ENCODE data around the gene DSN1. TPM values are rescaled to one million over a fixed set of nuclear protein-coding genes. Genes with fewer than 3 reads are reported as not detected.

DSN1 gene
- total and polyA plus RNA-seq, 11 donors = 3.2 to 7.0 (median 4.9) TPM

DNA sequence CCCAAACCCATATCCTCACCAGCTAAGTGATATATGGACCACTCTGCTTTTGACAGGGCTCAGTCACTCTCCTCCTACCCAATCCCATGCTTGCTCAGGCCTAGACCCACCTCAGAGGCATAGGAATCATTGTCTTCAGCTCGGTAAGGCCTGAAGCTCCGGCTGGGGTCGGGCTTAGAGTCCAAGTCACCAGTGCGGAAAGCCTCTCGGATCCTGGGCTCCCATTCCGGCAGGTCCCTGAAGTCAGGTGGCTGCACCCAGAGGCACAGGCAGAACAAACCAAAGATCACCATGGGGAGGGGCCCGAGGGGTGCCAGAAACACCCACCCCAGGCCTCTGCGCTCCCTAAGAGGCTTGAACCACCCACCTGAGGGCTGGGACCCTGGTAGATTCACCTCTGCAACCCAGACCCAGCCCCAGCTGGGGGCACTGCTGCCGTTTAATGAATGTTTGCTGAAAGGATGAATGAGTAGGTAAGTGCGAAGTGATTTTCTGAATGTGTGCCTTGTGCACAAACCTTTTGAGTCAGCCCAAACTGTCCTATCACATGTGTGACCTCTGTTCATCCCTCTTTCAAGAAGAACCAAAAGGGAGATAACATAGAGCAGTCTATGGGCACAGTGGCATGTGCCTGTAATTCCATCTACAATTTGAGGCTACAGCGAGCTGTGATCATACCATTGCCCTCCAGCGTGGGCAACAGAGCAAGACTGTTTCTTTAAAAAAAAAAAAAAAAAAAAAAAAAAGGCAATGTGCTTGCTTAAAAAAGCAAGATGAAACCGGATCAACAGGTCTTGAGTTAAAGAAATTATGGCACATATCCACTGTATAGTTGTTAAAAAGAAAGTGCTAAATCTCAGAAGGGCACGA, 39.3 kb upstream of the DSN1 start:
- no peak for DNase-seq
- WGBS, 4 donors = 75 to 84% (median 83%) methylated on average over 12 to 14 of the region's 14 CpGs
- no peaks in the 10 kb centered on the region for H3K27me3 ChIP-seq
- H3K9me3 ChIP-seq = no peaks in the 10 kb centered on the region
- TF ChIP-seq POLR2A (IDR thresholded peaks at IDR 0.05) = no peak
- TF ChIP-seq, protein P1, sequence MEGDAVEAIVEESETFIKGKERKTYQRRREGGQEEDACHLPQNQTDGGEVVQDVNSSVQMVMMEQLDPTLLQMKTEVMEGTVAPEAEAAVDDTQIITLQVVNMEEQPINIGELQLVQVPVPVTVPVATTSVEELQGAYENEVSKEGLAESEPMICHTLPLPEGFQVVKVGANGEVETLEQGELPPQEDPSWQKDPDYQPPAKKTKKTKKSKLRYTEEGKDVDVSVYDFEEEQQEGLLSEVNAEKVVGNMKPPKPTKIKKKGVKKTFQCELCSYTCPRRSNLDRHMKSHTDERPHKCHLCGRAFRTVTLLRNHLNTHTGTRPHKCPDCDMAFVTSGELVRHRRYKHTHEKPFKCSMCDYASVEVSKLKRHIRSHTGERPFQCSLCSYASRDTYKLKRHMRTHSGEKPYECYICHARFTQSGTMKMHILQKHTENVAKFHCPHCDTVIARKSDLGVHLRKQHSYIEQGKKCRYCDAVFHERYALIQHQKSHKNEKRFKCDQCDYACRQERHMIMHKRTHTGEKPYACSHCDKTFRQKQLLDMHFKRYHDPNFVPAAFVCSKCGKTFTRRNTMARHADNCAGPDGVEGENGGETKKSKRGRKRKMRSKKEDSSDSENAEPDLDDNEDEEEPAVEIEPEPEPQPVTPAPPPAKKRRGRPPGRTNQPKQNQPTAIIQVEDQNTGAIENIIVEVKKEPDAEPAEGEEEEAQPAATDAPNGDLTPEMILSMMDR (IDR thresholded peaks at IDR 0.05) = no peak
- no peak overlapping the region for H3K4me3 ChIP-seq
- peak overlapping the region in 1 of 12 donors; percentile 0 for H3K27ac ChIP-seq
- H3K36me3 ChIP-seq = peaks cover 3 to 98% (median 93%) of the 10 kb centered on the region in 9 donors
- intact Hi-C loops (cut with DNase I) = no loop called here
- ATAC-seq = no peak
- peaks cover 0 to 14% (median 0%) of the 10 kb centered on the region in 12 donors for H3K4me1 ChIP-seq

GRCh38 chr20:36808317-36809257, 35.0 kb upstream of the DSN1 start:
- WGBS, 4 donors = 78 to 81% (median 80%) methylated on average over 15 to 19 of the region's 19 CpGs
- TF ChIP-seq POLR2A (IDR thresholded peaks at IDR 0.05) = no peak
- TF ChIP-seq, protein P1 (IDR thresholded peaks at IDR 0.05) = peak; percentile 50 to 83 (median 64)
- H3K36me3 ChIP-seq = peaks cover 3 to 99% (median 95%) of the 10 kb centered on the region in 9 donors
- intact Hi-C loops (cut with DNase I) = loop anchor here in 1 of 10 donors (5.0 kb wide), 1 partner anchor 74 kb away; no protein-coding TSS in a partner anchor
- no peak overlapping the region for H3K27ac ChIP-seq
- no peak overlapping the region for H3K4me3 ChIP-seq
- H3K4me1 ChIP-seq = peaks cover 0 to 14% (median 0%) of the 10 kb centered on the region in 12 donors
- no peaks in the 10 kb centered on the region for H3K27me3 ChIP-seq
- DNase-seq (peak; percentile 46 to 86 (median 52)), ATAC-seq (peak in 3 of 4 donors; percentile 39 to 66 (median 57))
- no peaks in the 10 kb centered on the region for H3K9me3 ChIP-seq

DNA sequence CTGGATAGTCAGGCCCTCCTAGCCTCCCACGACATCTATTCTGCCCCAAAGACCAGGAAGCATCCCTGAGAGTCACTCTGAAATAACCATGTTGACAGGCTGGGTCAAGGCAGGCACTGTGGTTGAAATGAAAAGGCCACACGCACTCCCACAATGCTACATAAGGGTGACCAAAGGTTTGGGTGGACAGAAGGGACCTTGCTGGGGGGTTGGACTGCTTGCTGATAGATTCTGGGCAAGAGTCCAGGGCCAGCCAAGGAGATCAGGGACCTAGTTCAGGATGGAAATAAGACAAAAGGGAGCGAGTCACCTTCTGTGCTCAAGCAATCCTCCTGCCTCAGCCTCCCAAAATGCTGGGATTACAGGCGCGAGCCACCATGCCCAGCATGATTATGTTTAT, 32.5 kb upstream of the DSN1 start:
- Histone ChIP-seq H3K27ac (no peak overlapping the region), H3K4me3 (no peak overlapping the region), H3K36me3 (peaks cover 3 to 100% (median 95%) of the 10 kb centered on the region in 9 donors), H3K27me3 (no peaks in the 10 kb centered on the region), H3K4me1 (peaks cover 0 to 9% (median 0%) of the 10 kb centered on the region in 12 donors), H3K9me3 (no peaks in the 10 kb centered on the region)
- intact Hi-C loops (cut with DNase I) = loop anchor here in 1 of 10 donors (5.0 kb wide), 1 partner anchor 76 kb away; no protein-coding TSS in a partner anchor
- DNase-seq = no peak
- 92 to 94% (median 93%) methylated on average over 5 of the region's 5 CpGs for WGBS, 4 donors
- no peak for ATAC-seq
- TF ChIP-seq, protein P1 (IDR thresholded peaks at IDR 0.05) = no peak
- TF ChIP-seq POLR2A (IDR thresholded peaks at IDR 0.05) = no peak
